ENCODE data around the gene ASPHD2.

- no peak for TF ChIP-seq GABPA (IDR thresholded peaks at IDR 0.05; ENCODE audit: low read depth)
- no peak for TF ChIP-seq CTCF (IDR thresholded peaks at IDR 0.05; ENCODE audit: insufficient read depth, low read length)
- no peak for TF ChIP-seq SPI1 (IDR thresholded peaks at IDR 0.05; ENCODE audit: borderline replicate concordance, low read depth)
Observed at GRCh38 chr22:26416670-26417276, 12.3 kb upstream of the ASPHD2 start.
